ENCODE measurements around the gene SHROOM3.

SHROOM3 gene

GRCh38 chr4:76754439-76754838 lies 319.4 kb downstream of the SHROOM3 start:
- ATAC-seq (no peak), DNase-seq (no peak)
- H3K27me3 Mint-ChIP-seq: peaks cover 19% of the 10 kb centered on the region
- no peak overlapping the region for H3K27ac Mint-ChIP-seq
- H3K9me3 Mint-ChIP-seq: peaks cover 8% of the 10 kb centered on the region
- no peaks in the 10 kb centered on the region for H3K36me3 Mint-ChIP-seq (ENCODE audit: low read depth)
- no peak overlapping the region for H3K4me3 Mint-ChIP-seq
- H3K4me1 Mint-ChIP-seq: peaks cover 10% of the 10 kb centered on the region

GRCh38 chr4:76755756-76756155 lies 320.7 kb downstream of the SHROOM3 start:
- no peak overlapping the region for H3K27ac Mint-ChIP-seq
- peaks cover 8% of the 10 kb centered on the region for H3K9me3 Mint-ChIP-seq
- DNase-seq (no peak), ATAC-seq (no peak)
- H3K4me1 Mint-ChIP-seq: peaks cover 11% of the 10 kb centered on the region
- no peaks in the 10 kb centered on the region for H3K36me3 Mint-ChIP-seq (ENCODE audit: low read depth)
- H3K27me3 Mint-ChIP-seq: peaks cover 11% of the 10 kb centered on the region
- no peak overlapping the region for H3K4me3 Mint-ChIP-seq

GRCh38 chr4:76756416-76756815 lies 321.4 kb downstream of the SHROOM3 start:
- Mint-ChIP-seq H3K27me3 (peaks cover 9% of the 10 kb centered on the region), H3K4me3 (no peak overlapping the region), H3K27ac (no peak overlapping the region), H3K4me1 (peaks cover 11% of the 10 kb centered on the region), H3K36me3 (ENCODE audit: low read depth) (no peaks in the 10 kb centered on the region), H3K9me3 (peaks cover 7% of the 10 kb centered on the region)
- DNase-seq (no peak), ATAC-seq (no peak)

GRCh38 chr4:76757418-76757939 lies 322.4 kb downstream of the SHROOM3 start:
- H3K4me3 Mint-ChIP-seq: no peak overlapping the region
- H3K4me1 Mint-ChIP-seq: peaks cover 11% of the 10 kb centered on the region
- H3K27me3 Mint-ChIP-seq: peaks cover under 1% of the 10 kb centered on the region
- no peaks in the 10 kb centered on the region for H3K9me3 Mint-ChIP-seq
- no peak overlapping the region for H3K27ac Mint-ChIP-seq
- no peak for DNase-seq
- no peaks in the 10 kb centered on the region for H3K36me3 Mint-ChIP-seq (ENCODE audit: low read depth)
- no peak for ATAC-seq

- Mint-ChIP-seq H3K27me3 (peaks cover 2% of the 10 kb centered on the region), H3K27ac (no peak overlapping the region), H3K36me3 (ENCODE audit: low read depth) (no peaks in the 10 kb centered on the region), H3K9me3 (no peaks in the 10 kb centered on the region), H3K4me1 (peaks cover 11% of the 10 kb centered on the region), H3K4me3 (no peak overlapping the region)
- ATAC-seq (no peak), DNase-seq (no peak)
Observed at GRCh38 chr4:76758290-76758882, 323.4 kb downstream of the SHROOM3 start.

- no peaks in the 10 kb centered on the region for H3K9me3 Mint-ChIP-seq
- H3K4me3 Mint-ChIP-seq: no peak overlapping the region
- DNase-seq: no peak
- no peaks in the 10 kb centered on the region for H3K36me3 Mint-ChIP-seq (ENCODE audit: low read depth)
- peaks cover 11% of the 10 kb centered on the region for H3K4me1 Mint-ChIP-seq
- H3K27me3 Mint-ChIP-seq: peaks cover 2% of the 10 kb centered on the region
- peak; percentile 82 for ATAC-seq
- H3K27ac Mint-ChIP-seq: no peak overlapping the region
Observed at GRCh38 chr4:76758996-76759395, 324.0 kb downstream of the SHROOM3 start.

- no peaks in the 10 kb centered on the region for H3K9me3 Mint-ChIP-seq
- H3K27me3 Mint-ChIP-seq: peaks cover 5% of the 10 kb centered on the region
- ATAC-seq (no peak), DNase-seq (no peak)
- H3K4me1 Mint-ChIP-seq: peaks cover 11% of the 10 kb centered on the region
- no peak overlapping the region for H3K4me3 Mint-ChIP-seq
- H3K27ac Mint-ChIP-seq: no peak overlapping the region
- no peaks in the 10 kb centered on the region for H3K36me3 Mint-ChIP-seq (ENCODE audit: low read depth)
Observed at GRCh38 chr4:76760193-76760592, 325.2 kb downstream of the SHROOM3 start.

- no peak overlapping the region for H3K4me3 Mint-ChIP-seq
- no peaks in the 10 kb centered on the region for H3K9me3 Mint-ChIP-seq
- DNase-seq (no peak), ATAC-seq (no peak)
- peaks cover 11% of the 10 kb centered on the region for H3K4me1 Mint-ChIP-seq
- H3K27me3 Mint-ChIP-seq: peaks cover 8% of the 10 kb centered on the region
- H3K27ac Mint-ChIP-seq: no peak overlapping the region
- no peaks in the 10 kb centered on the region for H3K36me3 Mint-ChIP-seq (ENCODE audit: low read depth)
Observed at GRCh38 chr4:76762137-76763130, 327.4 kb downstream of the SHROOM3 start.

- H3K4me3 Mint-ChIP-seq: no peak overlapping the region
- no peak for ATAC-seq
- H3K27ac Mint-ChIP-seq: no peak overlapping the region
- DNase-seq: no peak
- no peaks in the 10 kb centered on the region for H3K36me3 Mint-ChIP-seq (ENCODE audit: low read depth)
- H3K4me1 Mint-ChIP-seq: peaks cover 3% of the 10 kb centered on the region
- H3K27me3 Mint-ChIP-seq: peaks cover 8% of the 10 kb centered on the region
- H3K9me3 Mint-ChIP-seq: no peaks in the 10 kb centered on the region
Observed at GRCh38 chr4:76764251-76764650, 329.2 kb downstream of the SHROOM3 start.

GRCh38 chr4:76765473-76766183 lies 330.6 kb downstream of the SHROOM3 start:
- Mint-ChIP-seq H3K36me3 (ENCODE audit: low read depth) (no peaks in the 10 kb centered on the region), H3K4me3 (no peak overlapping the region), H3K9me3 (no peaks in the 10 kb centered on the region), H3K4me1 (no peaks in the 10 kb centered on the region), H3K27me3 (peaks cover 11% of the 10 kb centered on the region), H3K27ac (no peak overlapping the region)
- no peak for DNase-seq
- ATAC-seq: no peak

GRCh38 chr4:76767983-76768382 lies 333.0 kb downstream of the SHROOM3 start:
- ATAC-seq (no peak), DNase-seq (no peak)
- H3K4me3 Mint-ChIP-seq: no peak overlapping the region
- no peaks in the 10 kb centered on the region for H3K9me3 Mint-ChIP-seq
- no peaks in the 10 kb centered on the region for H3K36me3 Mint-ChIP-seq (ENCODE audit: low read depth)
- peaks cover 9% of the 10 kb centered on the region for H3K27me3 Mint-ChIP-seq
- H3K4me1 Mint-ChIP-seq: no peaks in the 10 kb centered on the region
- H3K27ac Mint-ChIP-seq: no peak overlapping the region

- no peak overlapping the region for H3K4me3 Mint-ChIP-seq
- DNase-seq (no peak), ATAC-seq (no peak)
- H3K27ac Mint-ChIP-seq: no peak overlapping the region
- peaks cover 3% of the 10 kb centered on the region for H3K27me3 Mint-ChIP-seq
- no peaks in the 10 kb centered on the region for H3K9me3 Mint-ChIP-seq
- H3K4me1 Mint-ChIP-seq: no peaks in the 10 kb centered on the region
- H3K36me3 Mint-ChIP-seq (ENCODE audit: low read depth): no peaks in the 10 kb centered on the region
Observed at GRCh38 chr4:76772498-76773106, 337.6 kb downstream of the SHROOM3 start.

GRCh38 chr4:76773766-76774165 lies 338.7 kb downstream of the SHROOM3 start:
- no peaks in the 10 kb centered on the region for H3K4me1 Mint-ChIP-seq
- no peak overlapping the region for H3K4me3 Mint-ChIP-seq
- ATAC-seq: no peak
- H3K27ac Mint-ChIP-seq: no peak overlapping the region
- H3K27me3 Mint-ChIP-seq: peaks cover 3% of the 10 kb centered on the region
- DNase-seq: no peak
- no peaks in the 10 kb centered on the region for H3K36me3 Mint-ChIP-seq (ENCODE audit: low read depth)
- H3K9me3 Mint-ChIP-seq: no peaks in the 10 kb centered on the region

GRCh38 chr4:76779740-76780459 lies 344.9 kb downstream of the SHROOM3 start:
- DNase-seq (no peak), ATAC-seq (no peak)
- no peak overlapping the region for H3K4me3 Mint-ChIP-seq
- H3K27ac Mint-ChIP-seq: no peak overlapping the region
- no peaks in the 10 kb centered on the region for H3K4me1 Mint-ChIP-seq
- no peaks in the 10 kb centered on the region for H3K9me3 Mint-ChIP-seq
- H3K27me3 Mint-ChIP-seq: no peaks in the 10 kb centered on the region
- no peaks in the 10 kb centered on the region for H3K36me3 Mint-ChIP-seq (ENCODE audit: low read depth)
